Measurements from ENCODE around the gene BTG2.

- TF ChIP-seq TAF1 (IDR thresholded peaks at IDR 0.05; ENCODE audit: low read depth, low read length) (no peak), POLR2A (IDR thresholded peaks at IDR 0.05; ENCODE audit: low read depth, low read length) (no peak)
Observed at GRCh38 chr1:203288400-203288799, 16.9 kb upstream of the BTG2 start.

Data from GM12891 (cell line).